NCI-H69 (cell line): Measurements from ENCODE around the gene ADAT2.

Source experiments
- DNase-seq: peaks from one replicate; lab custom pipeline; 2025; lab: John Stamatoyannopoulos, UW

The ADAT2 gene

DNA sequence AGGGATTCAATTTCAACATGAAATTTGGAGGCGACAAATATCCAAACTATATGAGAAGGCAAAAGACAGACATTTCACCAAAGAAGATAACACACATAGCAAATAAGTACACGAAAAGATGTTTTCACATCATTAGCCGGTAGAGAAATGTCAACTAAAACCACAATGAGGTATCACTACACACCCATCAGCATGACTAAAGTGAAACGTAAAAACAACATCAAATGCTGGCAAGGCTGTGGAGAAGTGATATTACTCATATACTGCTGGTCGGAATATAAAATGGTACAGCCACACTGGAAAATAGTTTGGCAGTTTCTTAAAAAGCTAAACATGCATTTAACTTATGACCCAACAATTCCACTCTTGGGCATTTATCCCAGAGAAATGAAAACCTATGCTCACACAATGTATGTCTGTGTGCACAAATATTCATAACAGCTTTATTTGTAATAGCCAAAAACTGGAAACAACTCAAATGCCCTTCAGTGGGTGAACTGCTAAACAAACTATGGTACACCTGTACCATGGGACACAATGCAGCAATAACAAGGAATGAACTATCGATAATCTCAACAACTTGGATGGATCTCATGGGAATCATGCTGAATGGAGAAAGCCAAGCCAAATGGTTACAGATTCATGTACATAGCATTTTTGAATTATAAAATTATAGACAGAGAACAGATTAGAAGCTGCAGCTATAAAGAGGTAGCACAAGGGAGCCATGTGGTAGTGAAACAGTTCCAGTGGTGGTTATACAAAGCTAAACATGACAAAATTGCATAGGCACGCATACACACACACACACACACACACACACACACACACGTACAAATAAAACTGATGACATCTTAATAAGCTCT, 8.6 kb downstream of the ADAT2 start:
- DNase-seq: no peak

DNA sequence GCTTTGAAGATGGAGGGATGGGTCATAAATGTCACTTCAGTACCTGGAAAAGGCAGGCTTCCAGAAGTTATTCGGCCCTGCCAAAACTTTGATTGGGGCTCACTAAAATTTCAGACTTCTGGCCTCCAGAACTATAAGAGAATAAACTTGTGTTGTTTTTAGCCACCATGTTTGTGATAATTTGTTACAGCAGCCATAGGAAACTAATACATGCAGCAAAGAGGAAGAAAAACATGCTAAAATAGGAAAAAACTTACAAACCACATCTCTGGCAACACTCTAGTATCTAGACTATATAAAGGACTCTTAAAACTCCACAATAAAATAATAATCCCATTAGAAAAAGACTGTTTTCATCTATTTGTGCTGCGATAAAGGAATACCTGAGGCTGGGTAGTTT, 9.5 kb downstream of the ADAT2 start:
- DNase-seq: no peak

DNA sequence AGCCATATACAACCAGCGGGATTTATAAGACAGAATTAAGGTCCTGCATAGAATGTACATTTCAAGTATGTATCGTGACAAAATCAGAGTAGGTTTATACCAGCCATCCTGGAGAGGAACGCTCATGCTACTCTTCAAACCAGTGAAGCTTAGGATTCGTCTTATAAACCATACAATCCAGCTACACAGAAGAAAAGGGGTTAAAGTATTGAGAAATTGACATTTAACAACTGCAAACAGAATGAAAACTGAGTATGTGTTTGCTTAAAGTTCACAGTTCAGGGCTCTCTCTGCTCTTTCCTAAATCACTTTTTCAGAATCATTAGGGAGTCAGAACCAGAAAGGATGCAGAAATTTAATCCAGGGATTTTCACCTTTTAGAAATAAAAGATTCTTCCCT, 17.9 kb downstream of the ADAT2 start:
- no peak for DNase-seq

DNA sequence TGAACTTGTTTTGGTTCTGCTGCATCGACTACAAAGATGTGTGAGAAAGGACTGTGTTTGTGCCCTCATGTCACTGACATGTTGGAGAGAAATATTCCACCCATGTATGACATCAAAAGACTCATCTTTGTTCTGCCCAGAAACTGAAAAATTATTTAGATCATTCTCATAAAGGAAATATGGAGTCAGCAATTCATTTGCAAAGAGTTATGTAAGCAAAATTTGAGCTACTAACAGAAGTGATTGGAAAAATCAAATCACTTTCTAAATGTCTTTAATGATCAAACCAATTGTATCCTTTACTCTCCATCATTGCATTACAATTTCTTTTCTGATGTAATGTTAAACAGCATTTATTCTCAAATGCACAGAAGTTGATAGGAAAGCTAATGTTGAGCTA, 19.3 kb downstream of the ADAT2 start:
- no peak for DNase-seq

DNA sequence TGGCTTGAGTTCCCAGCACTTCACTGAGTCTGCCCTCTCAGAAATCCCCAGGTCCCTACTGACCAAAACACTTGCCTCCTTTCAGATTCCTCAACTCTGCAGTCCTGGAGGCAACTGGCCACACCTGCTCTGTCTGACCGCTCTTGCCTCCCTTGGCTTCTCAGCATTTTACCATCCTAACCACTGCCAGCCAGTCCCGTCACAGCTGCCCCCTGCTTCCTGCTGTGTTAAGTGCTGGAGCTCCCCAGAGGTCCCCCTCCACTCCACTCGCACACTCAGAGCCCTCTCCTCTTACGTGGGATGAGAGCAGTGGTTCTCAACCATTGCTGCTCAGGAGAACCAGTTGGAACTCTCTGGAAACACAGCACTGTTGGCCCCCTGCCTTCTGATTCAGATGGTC, 20.5 kb downstream of the ADAT2 start:
- DNase-seq: no peak

DNA sequence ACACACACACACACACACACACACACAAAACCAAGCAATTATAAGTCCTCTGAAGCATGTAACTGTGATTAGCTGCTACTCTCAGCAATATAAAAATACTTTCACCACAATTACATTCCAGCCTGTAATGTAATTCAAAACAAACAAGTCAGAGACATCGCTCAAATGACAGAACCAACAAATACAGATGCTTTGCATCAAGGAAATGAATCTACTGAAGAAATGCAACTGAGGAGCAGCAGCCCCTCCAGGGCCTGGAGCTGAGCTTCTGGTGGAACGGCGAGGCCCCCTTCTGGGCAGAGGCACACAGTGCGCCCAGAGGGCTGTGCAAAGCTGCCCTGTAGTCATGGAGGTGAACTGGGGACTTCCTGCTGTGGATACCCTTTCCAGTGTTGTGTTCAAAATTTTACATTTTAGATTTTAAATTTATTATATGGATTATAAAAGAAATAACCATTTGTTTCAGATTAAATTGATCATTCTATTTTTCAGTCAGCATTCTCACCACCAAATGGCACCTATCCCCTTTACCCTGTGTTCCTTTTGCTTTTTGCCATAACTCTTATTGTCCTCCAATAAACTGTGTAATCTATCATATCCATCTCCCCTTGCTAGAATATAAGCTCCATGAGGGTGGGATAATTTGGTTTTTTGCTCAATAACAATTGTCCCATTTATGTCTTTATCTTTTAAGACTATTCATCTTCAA, 23.2 kb downstream of the ADAT2 start:
- peak; percentile 76 for DNase-seq

DNA sequence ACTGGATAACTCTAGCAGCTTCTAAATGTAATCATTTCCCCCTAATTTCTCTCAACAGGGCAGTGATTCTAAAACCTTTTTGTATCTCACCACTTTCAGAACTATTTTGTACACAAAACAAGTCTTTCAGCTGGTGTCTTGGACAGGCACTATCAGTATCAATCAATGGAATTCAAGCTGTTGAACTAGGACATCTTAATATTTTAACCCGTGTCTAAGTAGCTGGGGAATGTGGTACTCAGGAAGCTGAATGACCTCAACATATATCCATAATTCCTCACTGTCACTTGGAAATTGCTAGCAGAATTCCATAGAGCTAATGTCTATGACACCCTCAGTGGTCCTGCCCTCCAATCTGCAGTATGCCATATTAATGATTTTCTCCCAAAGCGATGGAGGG, 24.5 kb downstream of the ADAT2 start:
- DNase-seq: no peak

DNA sequence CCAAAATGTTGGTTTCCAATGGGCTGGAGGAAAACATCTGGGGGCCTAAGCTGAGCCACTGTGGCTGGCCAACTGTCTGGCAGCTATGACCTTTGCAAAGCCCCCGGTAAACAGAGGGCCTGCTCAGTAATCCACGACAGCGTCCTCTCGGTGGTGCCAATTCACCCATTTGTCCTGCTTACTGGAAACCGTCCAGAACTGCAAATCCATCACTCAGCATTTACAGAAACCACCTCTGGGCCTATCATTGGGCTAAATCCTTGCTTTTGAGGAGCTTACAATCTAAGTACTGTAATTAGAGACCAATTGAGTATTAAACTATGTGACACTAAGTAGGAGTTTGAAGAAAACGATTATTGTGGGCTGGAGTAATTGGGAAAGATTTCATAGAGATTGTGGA, 31.0 kb downstream of the ADAT2 start:
- DNase-seq: no peak

DNA sequence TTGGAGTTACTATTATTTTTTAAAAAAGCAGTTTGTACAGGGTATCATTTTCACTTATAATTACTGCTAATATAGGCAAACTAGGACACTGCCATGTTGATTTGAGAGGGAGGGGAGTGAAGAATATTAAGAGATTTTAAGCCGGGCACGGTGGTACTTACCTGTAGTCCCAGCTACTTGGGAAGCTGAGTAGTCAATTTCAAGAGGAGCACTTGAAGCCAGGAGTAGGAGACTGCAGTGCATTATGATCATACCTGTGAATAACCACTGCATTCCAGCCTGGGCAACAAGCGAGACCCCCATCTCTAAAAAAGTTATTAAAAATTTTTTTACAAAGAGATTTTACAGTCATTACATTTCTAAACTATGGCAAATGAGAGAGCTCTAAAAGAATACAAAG, 35.7 kb downstream of the ADAT2 start:
- no peak for DNase-seq

DNA sequence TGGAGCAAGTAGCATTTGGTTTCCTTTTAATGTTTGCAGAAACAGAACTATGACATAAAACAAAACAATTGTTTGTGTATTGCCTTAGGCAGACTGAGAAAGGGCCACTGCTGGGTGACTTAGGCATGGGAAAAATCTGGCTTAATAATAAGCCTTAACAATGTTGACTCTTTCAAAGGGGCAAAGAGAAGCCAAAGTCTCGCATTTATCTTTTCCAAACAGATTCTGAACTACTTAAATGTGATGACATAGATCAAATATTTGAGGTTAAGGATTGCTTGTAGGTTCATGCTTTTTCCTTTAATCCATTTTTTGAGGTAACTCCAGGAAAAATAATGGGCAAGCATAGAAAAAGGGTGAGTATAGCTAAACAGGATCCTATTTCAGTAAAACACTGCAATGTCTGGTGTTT, 39.6 kb downstream of the ADAT2 start:
- DNase-seq: peak; percentile 73

DNA sequence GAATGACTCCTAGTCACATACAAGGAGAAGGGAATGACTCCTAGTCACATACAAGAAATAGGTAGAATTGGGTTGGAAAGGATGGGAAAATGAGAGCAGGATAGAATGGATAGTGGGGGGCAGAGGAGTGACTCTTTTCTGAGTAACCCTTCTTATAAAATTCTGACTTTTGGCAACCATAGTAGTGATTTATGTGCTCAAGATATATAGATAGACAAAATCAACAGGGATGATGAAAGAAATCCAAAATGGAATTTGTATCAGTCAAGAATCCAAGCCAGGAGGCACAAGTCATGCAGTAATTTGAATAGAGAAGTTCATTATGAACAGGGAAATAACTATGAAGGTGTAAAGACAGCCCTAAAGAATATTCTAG, 41.7 kb downstream of the ADAT2 start:
- no peak for DNase-seq

DNA sequence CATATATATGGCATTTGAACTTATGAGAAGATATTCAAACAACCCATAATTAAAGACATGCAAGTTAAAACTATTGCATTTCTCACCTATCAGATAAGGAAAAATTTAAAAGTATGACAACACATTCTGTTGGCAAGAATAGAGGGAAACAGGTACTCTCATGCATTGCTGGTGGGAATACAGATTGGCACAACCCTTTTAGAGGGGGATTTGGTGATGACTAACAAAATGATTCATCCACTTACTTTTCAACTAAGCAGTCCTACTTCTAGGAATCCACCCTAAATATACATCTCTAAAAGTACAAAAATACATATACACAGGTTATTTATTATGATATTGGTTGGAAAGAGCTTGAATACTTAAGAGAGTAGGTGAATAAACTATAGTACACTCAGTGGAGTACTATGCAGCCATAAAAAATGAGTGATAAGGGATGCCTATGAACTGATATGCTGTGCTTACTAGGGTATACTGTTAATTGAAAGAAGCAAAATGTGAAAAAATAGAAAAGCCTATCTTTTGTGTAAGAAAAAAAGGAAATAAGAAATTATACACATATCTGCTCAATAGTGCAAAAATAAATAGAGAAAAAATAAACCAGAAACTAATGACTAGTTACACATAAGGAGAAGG, 42.2 kb downstream of the ADAT2 start:
- no peak for DNase-seq

DNA sequence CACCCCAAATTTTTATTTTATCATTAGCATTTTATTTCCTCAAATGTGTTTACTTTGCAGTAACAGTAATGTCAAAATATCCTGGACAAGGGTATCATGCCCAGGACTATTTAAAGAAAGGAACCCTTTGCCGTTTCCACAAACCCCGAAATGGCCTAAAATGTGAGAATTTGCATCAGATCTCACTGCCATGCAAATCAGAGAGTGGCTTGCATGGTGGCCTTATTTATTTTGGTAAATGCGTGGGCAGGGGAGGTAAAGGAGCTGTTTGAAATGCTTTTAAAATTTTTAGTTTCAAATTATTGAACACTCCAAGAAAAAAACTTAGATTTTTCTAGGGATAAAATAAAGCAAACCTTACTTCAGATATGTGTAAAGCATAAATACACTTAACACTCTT, 43.8 kb downstream of the ADAT2 start:
- no peak for DNase-seq

DNA sequence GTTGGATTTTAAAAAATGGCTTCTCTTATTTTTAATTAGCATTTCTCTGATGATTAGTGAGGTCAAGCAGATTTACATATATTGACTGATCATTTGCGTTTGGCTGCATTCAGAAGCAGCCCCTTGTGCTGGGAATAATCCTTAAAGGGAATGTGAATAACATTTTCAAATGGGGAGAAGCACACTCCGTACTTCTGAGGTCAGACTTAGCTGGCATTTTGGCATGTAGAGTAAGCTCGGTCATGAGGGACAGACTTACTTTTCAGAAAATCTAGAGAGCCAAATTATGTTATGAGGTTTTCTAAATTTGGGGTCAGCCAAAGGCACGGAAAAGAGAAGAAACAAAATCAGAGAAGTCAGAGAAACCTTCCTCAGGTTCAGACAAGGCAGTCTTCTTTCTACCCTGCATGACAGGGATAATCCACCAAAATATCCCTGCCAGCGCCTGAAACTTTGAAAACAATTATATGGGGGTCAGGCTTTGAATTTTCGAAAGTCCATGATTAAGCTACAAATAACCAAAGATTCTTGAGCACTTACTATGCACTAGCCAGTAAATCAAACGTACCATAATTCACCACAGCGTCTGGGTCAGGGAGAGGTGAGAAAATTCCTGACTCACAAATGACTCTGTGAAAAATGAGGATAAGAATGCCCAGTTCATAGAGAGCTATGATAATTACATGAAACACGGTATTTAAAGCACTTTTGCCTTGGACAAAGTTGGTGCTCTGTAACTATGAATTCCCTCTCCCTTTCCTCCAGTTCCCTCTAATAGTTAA, 44.9 kb downstream of the ADAT2 start:
- DNase-seq: no peak

DNA sequence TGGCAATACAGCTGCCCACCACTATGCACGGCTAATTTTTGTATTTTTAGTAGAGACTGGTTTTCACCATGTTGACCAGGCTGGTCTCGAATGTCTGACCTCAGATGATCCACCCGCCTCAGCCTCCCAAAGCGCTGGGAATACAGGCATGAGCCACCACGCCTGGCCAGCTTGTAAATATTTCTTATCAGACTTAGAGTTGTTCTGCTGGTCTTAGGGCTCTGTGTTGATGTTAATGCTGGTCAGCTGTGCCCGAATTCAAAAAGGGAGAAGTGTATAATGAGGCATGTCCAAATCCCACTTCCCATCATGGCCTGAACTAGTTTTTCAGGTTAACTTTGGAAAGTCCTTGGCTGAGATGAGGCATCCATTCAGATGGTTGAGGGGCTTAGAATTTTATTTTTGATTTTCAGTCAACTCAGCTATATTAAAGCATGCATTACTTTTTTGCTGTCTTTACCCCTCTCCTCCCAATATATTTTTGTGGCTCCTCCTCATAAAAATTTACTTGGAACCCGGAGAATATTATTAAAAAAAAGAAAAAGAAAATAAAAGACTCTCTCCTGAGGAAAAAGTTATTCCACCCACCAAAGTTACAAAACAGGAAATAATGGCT, 47.7 kb downstream of the ADAT2 start:
- no peak for DNase-seq

DNA sequence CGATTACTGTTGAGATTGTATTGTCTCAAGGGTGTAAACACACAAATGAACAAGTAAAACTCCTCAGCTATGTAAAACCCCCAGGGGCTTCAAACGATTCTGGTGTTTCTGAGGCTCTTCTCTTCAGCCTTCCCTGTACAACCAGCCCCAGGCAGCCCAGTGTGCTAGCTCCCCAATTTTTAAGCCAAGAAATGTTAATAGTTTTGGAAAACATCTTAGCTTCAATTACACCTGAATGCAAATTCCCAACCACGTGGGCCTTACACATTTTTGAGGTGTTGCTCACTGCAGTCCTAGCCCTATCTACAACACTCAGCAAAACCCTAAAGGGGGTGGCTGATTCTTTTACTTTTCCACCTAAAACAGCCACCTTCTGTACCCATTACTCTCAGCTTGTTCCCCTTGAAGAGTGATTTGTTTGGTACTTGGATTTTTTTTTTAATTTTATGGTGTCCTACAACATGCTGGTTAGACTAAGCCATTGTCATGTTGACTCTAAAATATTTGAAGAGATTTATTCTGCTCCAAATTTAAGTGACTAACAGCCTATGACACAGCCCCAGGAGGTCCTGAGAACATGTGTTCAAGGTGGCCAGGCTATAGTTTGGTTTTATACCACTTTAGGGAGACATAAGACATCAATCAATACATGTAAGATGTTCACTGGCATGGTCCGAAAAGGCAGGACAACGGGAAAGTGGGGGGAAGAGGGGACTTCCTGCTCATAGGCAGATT, 48.7 kb downstream of the ADAT2 start:
- DNase-seq: no peak

DNA sequence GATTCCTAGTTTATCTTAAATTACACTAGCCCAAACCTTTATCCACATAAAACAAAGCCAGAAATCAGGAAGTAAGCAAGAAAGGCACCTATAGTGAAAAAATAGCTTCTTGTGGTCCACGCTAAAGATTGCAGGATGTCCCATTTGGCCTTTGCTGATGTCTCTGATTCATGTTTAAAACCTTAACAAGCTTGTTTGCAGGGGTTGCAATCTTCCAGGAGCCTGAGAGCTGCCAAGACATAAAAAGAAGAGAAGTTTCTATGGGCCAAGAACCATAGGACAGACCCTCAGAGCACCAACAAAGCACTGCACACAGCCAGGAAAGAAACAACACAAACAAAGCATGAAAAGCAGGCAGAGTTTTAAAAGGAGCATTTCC, 49.4 kb downstream of the ADAT2 start:
- DNase-seq: no peak

DNA sequence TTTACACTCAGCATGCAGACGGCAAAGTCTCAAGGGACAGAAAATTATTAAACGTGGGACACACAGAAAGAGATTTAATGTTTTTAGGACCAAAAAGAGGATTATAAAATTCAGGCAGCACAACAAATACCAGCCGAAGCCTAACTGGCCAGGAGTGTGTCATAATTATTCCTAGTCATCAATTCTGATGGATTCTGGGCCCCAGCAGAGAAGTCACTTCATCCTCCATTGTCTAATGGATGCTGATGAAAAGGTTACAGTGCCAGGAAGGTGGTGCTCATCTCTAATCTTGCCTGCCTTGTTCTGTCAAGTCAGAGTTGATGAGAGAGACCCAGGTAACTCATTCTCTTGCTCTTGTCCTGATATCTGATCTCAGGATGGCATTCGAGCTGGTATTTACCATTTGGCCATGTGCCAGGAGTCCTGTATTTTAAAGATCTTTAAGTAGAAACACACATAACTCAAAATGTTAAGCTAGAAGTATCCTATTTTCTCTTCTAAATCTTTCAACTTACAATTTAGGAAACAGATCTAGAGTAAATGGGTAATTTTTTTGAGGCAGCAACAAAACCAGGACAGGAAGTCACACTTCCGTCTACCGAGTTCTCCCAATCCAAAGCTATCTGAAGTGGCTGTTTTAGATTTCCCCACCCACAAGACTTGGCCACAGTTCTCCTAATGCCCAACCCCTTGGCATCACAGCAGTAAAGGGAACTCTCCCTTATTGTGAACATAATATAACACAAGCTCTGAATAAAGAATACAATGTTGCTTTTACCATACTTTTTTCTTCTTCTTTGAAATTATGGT, 50.0 kb downstream of the ADAT2 start:
- DNase-seq: peak; percentile 60

DNA sequence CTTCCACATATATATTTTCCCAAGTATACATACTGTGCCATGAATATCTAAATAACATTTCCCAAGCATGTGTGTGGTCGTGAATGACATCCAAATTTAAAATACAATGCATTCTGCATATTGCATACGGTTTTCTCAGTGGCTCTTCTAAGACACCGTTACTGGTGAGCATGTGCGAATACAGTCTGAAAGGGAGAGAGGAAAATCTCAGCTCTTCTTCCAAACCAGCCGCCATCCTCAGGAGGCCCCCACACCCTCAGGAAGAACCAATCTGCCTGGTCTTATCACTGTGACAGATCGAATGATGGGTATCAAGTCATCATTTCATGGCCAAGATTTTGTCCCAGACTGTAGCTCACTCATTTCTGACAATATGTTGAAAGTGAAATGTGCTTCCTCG, 50.7 kb downstream of the ADAT2 start:
- no peak for DNase-seq

DNA sequence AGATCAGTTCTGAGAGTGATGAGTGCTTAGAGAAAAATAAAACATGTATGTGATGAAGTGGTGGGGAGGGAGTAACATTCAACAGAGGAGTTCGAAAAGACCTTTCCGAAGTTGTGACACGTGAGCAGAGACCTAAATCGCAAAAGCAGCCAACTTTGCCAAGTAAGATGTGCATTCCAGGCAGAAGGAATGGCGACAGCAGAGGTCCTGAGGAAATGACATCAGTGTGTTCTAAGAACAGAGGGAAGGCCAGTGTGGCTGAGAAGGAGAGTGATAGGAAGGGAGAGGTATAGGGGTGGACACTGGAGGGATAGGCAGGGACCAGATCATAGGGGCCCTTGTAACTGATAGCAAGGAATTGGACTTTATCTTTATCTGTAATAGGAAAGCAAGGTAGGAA, 51.3 kb downstream of the ADAT2 start:
- no peak for DNase-seq
